Fibroblast of lung (primary cell): ENCODE measurements around the gene CD276. TPM values are rescaled to one million over a fixed set of nuclear protein-coding genes. Genes with fewer than 3 reads are reported as not detected.

Experiments used
- DNase-seq, 2 donors: peaks; one replicate each; pipeline versions ENCODE4 v3.0.0 to v3.0.0-alpha.2; 2010; ENCODE audit warnings: low read depth in 2 of 2
- H2AFZ ChIP-seq: 2 replicates; pipeline ENCODE4 v1.5.1; 2012; ENCODE audit warnings: low read length, control low read depth, inconsistent platforms
- H3K27ac ChIP-seq: 2 replicates; pipeline ENCODE4 v1.5.1; 2011; ENCODE audit warnings: low read length, control low read depth; ENCODE audit not compliant: insufficient read depth
- H3K27me3 ChIP-seq: 2 replicates; pipeline ENCODE4 v1.5.1; 2011; ENCODE audit warnings: mild to moderate bottlenecking, low read length; ENCODE audit not compliant: control insufficient read depth, insufficient read depth
- H3K36me3 ChIP-seq: 2 replicates; pipeline ENCODE4 v1.5.1; 2011; ENCODE audit warnings: low read length; ENCODE audit not compliant: control insufficient read depth, insufficient read depth
- H3K4me1 ChIP-seq: 2 replicates; pipeline ENCODE4 v1.5.1; 2011; ENCODE audit warnings: low read length; ENCODE audit not compliant: control insufficient read depth, insufficient read depth; ENCODE audit errors: extremely low read depth
- H3K4me2 ChIP-seq: 2 replicates; pipeline ENCODE4 v1.5.1; 2011; ENCODE audit warnings: low read length, control low read depth; ENCODE audit not compliant: insufficient read depth; ENCODE audit errors: extremely low read depth
- H3K4me3 ChIP-seq, 4 experiments: fragments of 200-600 bp in 1 of 4; sonication (generic) in 1 of 4; replicated peaks in 1 of 4; 2 replicates each; pipeline ENCODE4 v1.5.1; 2011 to 2016; ENCODE audit warnings: low read length in 4 of 4, low read depth in 3 of 4, mild to moderate bottlenecking in 3 of 4, control low read depth in 2 of 4, inconsistent platforms in 1 of 4, mixed read lengths in 1 of 4; ENCODE audit not compliant: insufficient read depth in 1 of 4; ENCODE audit errors: control extremely low read depth in 1 of 4
- H3K79me2 ChIP-seq: 2 replicates; pipeline ENCODE4 v1.5.1; 2012; ENCODE audit warnings: mild to moderate bottlenecking, low read length, inconsistent platforms; ENCODE audit not compliant: control insufficient read depth, insufficient read depth
- H3K9ac ChIP-seq: 2 replicates; pipeline ENCODE4 v1.5.1; 2011; ENCODE audit warnings: mild to moderate bottlenecking, low read length, control low read depth; ENCODE audit not compliant: insufficient read depth
- H3K9me3 ChIP-seq: 2 replicates; pipeline ENCODE4 v1.5.1; 2012; ENCODE audit warnings: low read depth, low read length; ENCODE audit not compliant: control insufficient read depth, insufficient read depth
- H4K20me1 ChIP-seq: 2 replicates; pipeline ENCODE4 v1.5.1; 2011; ENCODE audit warnings: low read length; ENCODE audit not compliant: control insufficient read depth, insufficient read depth; ENCODE audit errors: extremely low read depth
- CTCF ChIP-seq, 2 donors: IDR thresholded peaks in 1 of 2; conservative IDR thresholded peaks in 1 of 2; 1 replicate in 1 of 2; 2 replicates in 1 of 2; pipeline ENCODE4 v1.5.1; 2011 to 2012; ENCODE audit warnings: low read length in 2 of 2, control low read depth in 1 of 2, inconsistent platforms in 1 of 2, low read depth in 1 of 2, mild to moderate bottlenecking in 1 of 2
- EZH2 ChIP-seq: IDR thresholded peaks from 2 replicates; pipeline ENCODE4 v1.5.1; 2012; ENCODE audit warnings: low read length, control low read depth, mild to moderate bottlenecking; ENCODE audit errors: missing control alignments
- polyA plus RNA-seq, 2 donors: library from polyadenylated mRNA; depleted of rRNA in 1 of 2; stranded (reverse) in 1 of 2; unstranded in 1 of 2; fragments of >200 nt; gene quantifications; 2 replicates each; pipeline ENCODE4 v1.2.1, GENCODE V29; 2011 to 2012; ENCODE audit warnings: missing spikeins in 1 of 2
- total RNA-seq: library from RNA; depleted of rRNA; stranded (reverse); fragments of >200 nt; gene quantifications from 2 replicates; pipeline ENCODE4 v1.2.1, GENCODE V29; 2014

The CD276 gene
- total and polyA plus RNA-seq, 2 donors (not counting 1 experiment from before 2014, with no cell fraction given) = 88.5 to 103 TPM

GRCh38 chr15:73709241-73709640 is 25.1 kb downstream of the CD276 start:
- no peaks in the 10 kb centered on the region for H3K79me2 ChIP-seq
- H3K9me3 ChIP-seq = no peaks in the 10 kb centered on the region
- H3K9ac ChIP-seq = no peak overlapping the region
- peaks cover 42% of the 10 kb centered on the region for H3K36me3 ChIP-seq
- TF ChIP-seq CTCF (conservative IDR thresholded peaks at IDR 0.05 in 1 of 2, IDR thresholded peaks at IDR 0.05 in 1 of 2; ENCODE audit: low read depth in 1 of 2, low read length in 2 of 2) = no peak
- TF ChIP-seq EZH2 = no peak
- no peaks in the 10 kb centered on the region for H3K27me3 ChIP-seq
- H2AFZ ChIP-seq = no peak overlapping the region
- H3K27ac ChIP-seq = no peak overlapping the region
- no peaks in the 10 kb centered on the region for H3K4me1 ChIP-seq
- no peak overlapping the region for H3K4me3 ChIP-seq
- peaks cover 3% of the 10 kb centered on the region for H4K20me1 ChIP-seq
- no peak overlapping the region for H3K4me2 ChIP-seq
- DNase-seq = no peak

- no peak overlapping the region for H2AFZ ChIP-seq
- no peak overlapping the region for H3K9ac ChIP-seq
- peaks cover 3% of the 10 kb centered on the region for H4K20me1 ChIP-seq
- H3K36me3 ChIP-seq = peaks cover 39% of the 10 kb centered on the region
- no peak overlapping the region for H3K4me2 ChIP-seq
- H3K9me3 ChIP-seq = no peaks in the 10 kb centered on the region
- H3K4me1 ChIP-seq = no peaks in the 10 kb centered on the region
- H3K4me3 ChIP-seq = no peak overlapping the region
- no peak for DNase-seq
- H3K27me3 ChIP-seq = no peaks in the 10 kb centered on the region
- no peak for TF ChIP-seq EZH2
- TF ChIP-seq CTCF (conservative IDR thresholded peaks at IDR 0.05 in 1 of 2, IDR thresholded peaks at IDR 0.05 in 1 of 2; ENCODE audit: low read depth in 1 of 2, low read length in 2 of 2) = no peak
- no peaks in the 10 kb centered on the region for H3K79me2 ChIP-seq
- no peak overlapping the region for H3K27ac ChIP-seq
These were observed 25.5 kb downstream of the CD276 start for GRCh38 chr15:73709686-73710085.

GRCh38 chr15:73710321-73710720 is 26.1 kb downstream of the CD276 start:
- no peaks in the 10 kb centered on the region for H3K9me3 ChIP-seq
- H4K20me1 ChIP-seq = peaks cover 3% of the 10 kb centered on the region
- H3K4me3 ChIP-seq = no peak overlapping the region
- H3K27ac ChIP-seq = no peak overlapping the region
- TF ChIP-seq EZH2 (no peak), CTCF (conservative IDR thresholded peaks at IDR 0.05 in 1 of 2, IDR thresholded peaks at IDR 0.05 in 1 of 2; ENCODE audit: low read depth in 1 of 2, low read length in 2 of 2) (no peak)
- no peaks in the 10 kb centered on the region for H3K27me3 ChIP-seq
- H2AFZ ChIP-seq = no peak overlapping the region
- H3K79me2 ChIP-seq = no peaks in the 10 kb centered on the region
- no peaks in the 10 kb centered on the region for H3K4me1 ChIP-seq
- H3K36me3 ChIP-seq = peaks cover 36% of the 10 kb centered on the region
- H3K9ac ChIP-seq = no peak overlapping the region
- H3K4me2 ChIP-seq = no peak overlapping the region
- no peak for DNase-seq
